DOHH2 (cell line): ENCODE data around the gene ADGRL4.

Experiments used
- EZH2phosphoT487 ChIP-seq: fragments of 200-600 bp; sonication (generic); IDR thresholded peaks from 2 replicates; pipeline ENCODE4 v1.6.1; 2017; ENCODE audit warnings: borderline replicate concordance, mild to moderate bottlenecking, antibody characterized with exemption, low read length, moderate library complexity, mixed read lengths
- TF ChIP-seq, protein P1 (sequence below): fragments of 200-600 bp; sonication (generic); IDR thresholded peaks from one replicate; pipeline ENCODE4 v1.5.1; 2014; ENCODE audit warnings: antibody characterized with exemption, mild to moderate bottlenecking, low read depth, low read length; ENCODE audit not compliant: poor library complexity, severe bottlenecking

DNA sequence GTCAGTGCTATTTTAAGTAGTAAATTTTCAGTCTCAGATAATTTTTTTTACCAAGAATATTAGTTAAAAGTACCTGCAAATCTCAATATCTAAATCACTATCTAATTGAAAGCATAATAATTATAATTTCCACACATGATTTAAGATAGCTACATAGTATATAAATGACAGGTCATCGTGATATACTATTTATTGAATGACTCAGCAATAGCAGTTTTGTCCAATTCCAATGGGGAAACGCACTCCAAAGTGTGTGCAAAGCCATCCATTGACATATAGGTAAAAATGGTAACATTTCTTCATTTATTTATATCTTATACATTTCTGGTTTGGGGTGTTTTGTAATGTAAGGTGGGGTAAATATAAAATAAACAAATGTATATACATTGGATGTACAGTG is 19.5 kb downstream of the ADGRL4 start:
- TF ChIP-seq, protein P1, sequence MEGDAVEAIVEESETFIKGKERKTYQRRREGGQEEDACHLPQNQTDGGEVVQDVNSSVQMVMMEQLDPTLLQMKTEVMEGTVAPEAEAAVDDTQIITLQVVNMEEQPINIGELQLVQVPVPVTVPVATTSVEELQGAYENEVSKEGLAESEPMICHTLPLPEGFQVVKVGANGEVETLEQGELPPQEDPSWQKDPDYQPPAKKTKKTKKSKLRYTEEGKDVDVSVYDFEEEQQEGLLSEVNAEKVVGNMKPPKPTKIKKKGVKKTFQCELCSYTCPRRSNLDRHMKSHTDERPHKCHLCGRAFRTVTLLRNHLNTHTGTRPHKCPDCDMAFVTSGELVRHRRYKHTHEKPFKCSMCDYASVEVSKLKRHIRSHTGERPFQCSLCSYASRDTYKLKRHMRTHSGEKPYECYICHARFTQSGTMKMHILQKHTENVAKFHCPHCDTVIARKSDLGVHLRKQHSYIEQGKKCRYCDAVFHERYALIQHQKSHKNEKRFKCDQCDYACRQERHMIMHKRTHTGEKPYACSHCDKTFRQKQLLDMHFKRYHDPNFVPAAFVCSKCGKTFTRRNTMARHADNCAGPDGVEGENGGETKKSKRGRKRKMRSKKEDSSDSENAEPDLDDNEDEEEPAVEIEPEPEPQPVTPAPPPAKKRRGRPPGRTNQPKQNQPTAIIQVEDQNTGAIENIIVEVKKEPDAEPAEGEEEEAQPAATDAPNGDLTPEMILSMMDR: no peak
- no peak for TF ChIP-seq EZH2phosphoT487
